ENCODE results near the gene LRRN3. TPM values are rescaled to one million over a fixed set of nuclear protein-coding genes. Genes with fewer than 3 reads are reported as not detected.

LRRN3 gene
- total RNA-seq, 1 experiment from 2014 or later, result not detected

DNA sequence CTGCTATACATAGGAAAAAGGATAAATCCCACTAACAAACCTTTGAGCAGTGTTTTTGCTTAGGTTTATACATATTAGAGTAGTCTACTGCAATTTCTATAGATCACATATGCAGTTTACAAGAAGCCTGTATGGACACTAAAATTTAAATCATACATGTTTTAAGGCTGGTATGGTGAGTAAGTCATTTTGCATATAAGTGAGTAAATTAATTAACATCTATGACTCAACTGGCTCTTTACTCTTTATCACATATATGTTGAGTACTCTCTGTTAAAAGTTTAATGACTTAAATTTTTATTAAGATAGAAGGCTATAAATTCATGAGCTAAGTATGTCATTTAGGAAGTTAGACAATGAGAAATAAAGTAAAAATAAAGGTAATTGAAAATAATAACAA lies 69.4 kb downstream of the LRRN3 start:
- Histone ChIP-seq H2AFZ (no peak overlapping the region), H4K20me1 (ENCODE audit: insufficient read depth) (no peaks in the 10 kb centered on the region), H3K9me3 (ENCODE audit: insufficient read depth, low read depth) (no peaks in the 10 kb centered on the region), H3K36me3 (ENCODE audit: low read depth) (no peaks in the 10 kb centered on the region), H3K79me2 (ENCODE audit: low read depth) (no peaks in the 10 kb centered on the region), H3K4me2 (no peak overlapping the region), H3K27ac (no peak overlapping the region), H3F3A (ENCODE audit: insufficient read depth, low read depth) (no peaks in the 10 kb centered on the region), H3K9me2 (ENCODE audit: insufficient read depth) (no peaks in the 10 kb centered on the region; the same call in 1 of the 2 replicates), H3K4me3 (no peak overlapping the region), H3K4me1 (replicated peaks; ENCODE audit: insufficient read depth) (no peaks in the 10 kb centered on the region), H3K27me3 (ENCODE audit: insufficient read depth, low read depth) (no peaks in the 10 kb centered on the region)
- no peak for TF ChIP-seq EZH2 (IDR thresholded peaks at IDR 0.05; ENCODE audit: low read depth)
- TF ChIP-seq, protein P1, sequence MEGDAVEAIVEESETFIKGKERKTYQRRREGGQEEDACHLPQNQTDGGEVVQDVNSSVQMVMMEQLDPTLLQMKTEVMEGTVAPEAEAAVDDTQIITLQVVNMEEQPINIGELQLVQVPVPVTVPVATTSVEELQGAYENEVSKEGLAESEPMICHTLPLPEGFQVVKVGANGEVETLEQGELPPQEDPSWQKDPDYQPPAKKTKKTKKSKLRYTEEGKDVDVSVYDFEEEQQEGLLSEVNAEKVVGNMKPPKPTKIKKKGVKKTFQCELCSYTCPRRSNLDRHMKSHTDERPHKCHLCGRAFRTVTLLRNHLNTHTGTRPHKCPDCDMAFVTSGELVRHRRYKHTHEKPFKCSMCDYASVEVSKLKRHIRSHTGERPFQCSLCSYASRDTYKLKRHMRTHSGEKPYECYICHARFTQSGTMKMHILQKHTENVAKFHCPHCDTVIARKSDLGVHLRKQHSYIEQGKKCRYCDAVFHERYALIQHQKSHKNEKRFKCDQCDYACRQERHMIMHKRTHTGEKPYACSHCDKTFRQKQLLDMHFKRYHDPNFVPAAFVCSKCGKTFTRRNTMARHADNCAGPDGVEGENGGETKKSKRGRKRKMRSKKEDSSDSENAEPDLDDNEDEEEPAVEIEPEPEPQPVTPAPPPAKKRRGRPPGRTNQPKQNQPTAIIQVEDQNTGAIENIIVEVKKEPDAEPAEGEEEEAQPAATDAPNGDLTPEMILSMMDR (conservative IDR thresholded peaks at IDR 0.05), result no peak
- DNase-seq, result no peak
- BruUV-seq (replicated peaks), result no TSS peak
- ChIA-PET CTCF (no interaction called here), POLR2A (ENCODE audit: unreplicated experiment) (no interaction called here)
- intact Hi-C loops (cut with micrococcal nuclease; ENCODE audit: unreplicated experiment), result no loop called here

DNA sequence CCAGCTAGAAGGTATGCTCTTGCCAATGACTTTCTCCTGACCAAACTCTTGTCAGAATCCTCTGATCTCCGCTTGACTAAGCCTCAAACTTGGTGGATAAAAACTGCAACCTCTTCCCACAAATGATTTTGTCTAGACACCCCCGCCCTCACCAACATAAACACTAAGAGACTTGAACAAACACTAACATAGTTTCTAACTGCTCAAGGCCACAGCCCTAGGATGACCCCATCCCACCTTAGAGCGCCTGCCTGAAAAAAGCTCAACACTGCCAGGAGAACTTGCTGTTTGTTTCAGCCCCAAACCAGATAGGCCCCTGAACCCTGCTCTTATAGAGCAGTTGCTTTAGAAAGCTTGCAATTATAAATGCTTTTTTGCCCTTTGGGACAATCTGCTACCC lies 71.8 kb downstream of the LRRN3 start:
- Histone ChIP-seq H3K36me3 (ENCODE audit: low read depth) (no peaks in the 10 kb centered on the region), H3K27ac (no peak overlapping the region), H3K4me3 (no peak overlapping the region), H3K9me2 (ENCODE audit: insufficient read depth) (no peaks in the 10 kb centered on the region), H3K4me1 (replicated peaks; ENCODE audit: insufficient read depth) (no peaks in the 10 kb centered on the region), H4K20me1 (ENCODE audit: insufficient read depth) (no peaks in the 10 kb centered on the region), H3K4me2 (no peak overlapping the region), H3K9me3 (ENCODE audit: insufficient read depth, low read depth) (no peaks in the 10 kb centered on the region), H2AFZ (no peak overlapping the region), H3K27me3 (ENCODE audit: insufficient read depth, low read depth) (no peaks in the 10 kb centered on the region), H3F3A (ENCODE audit: insufficient read depth, low read depth) (no peaks in the 10 kb centered on the region), H3K79me2 (ENCODE audit: low read depth) (no peaks in the 10 kb centered on the region)
- DNase-seq, result no peak
- TF ChIP-seq, protein P1 (conservative IDR thresholded peaks at IDR 0.05), result no peak
- TF ChIP-seq EZH2 (IDR thresholded peaks at IDR 0.05; ENCODE audit: low read depth), result no peak
- ChIA-PET POLR2A (ENCODE audit: unreplicated experiment) (no interaction called here), CTCF (no interaction called here)
- no TSS peak for BruUV-seq (replicated peaks)
- intact Hi-C loops (cut with micrococcal nuclease; ENCODE audit: unreplicated experiment), result no loop called here

DNA sequence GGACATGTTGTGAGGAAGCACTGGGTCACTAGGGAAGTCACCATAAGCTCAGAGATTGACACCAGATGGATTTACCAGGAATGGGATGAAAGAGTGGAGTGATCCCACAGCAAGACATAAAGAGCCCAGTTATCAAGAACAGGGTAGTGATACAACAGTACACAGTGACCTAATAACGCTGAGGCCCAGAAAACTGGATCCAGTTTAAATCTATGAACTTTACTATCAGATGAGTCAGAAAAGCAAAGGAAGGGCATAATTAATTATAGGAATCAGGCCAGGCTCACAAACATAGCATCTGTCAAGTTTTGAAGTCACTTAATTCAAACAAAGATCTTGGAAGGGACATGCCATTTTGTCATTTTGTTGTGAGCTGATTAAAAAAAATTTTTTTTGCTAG lies 73.5 kb downstream of the LRRN3 start:
- Histone ChIP-seq H3K4me3 (no peak overlapping the region), H3K79me2 (ENCODE audit: low read depth) (no peaks in the 10 kb centered on the region), H3K36me3 (ENCODE audit: low read depth) (no peaks in the 10 kb centered on the region), H4K20me1 (ENCODE audit: insufficient read depth) (no peaks in the 10 kb centered on the region), H3K27ac (no peak overlapping the region), H3K27me3 (ENCODE audit: insufficient read depth, low read depth) (no peaks in the 10 kb centered on the region), H2AFZ (no peak overlapping the region), H3K4me1 (replicated peaks; ENCODE audit: insufficient read depth) (no peaks in the 10 kb centered on the region), H3K4me2 (no peak overlapping the region), H3F3A (ENCODE audit: insufficient read depth, low read depth) (no peaks in the 10 kb centered on the region), H3K9me3 (ENCODE audit: insufficient read depth, low read depth) (no peaks in the 10 kb centered on the region), H3K9me2 (ENCODE audit: insufficient read depth) (no peaks in the 10 kb centered on the region)
- DNase-seq, result no peak
- TF ChIP-seq, protein P1 (conservative IDR thresholded peaks at IDR 0.05), result no peak
- TF ChIP-seq EZH2 (IDR thresholded peaks at IDR 0.05; ENCODE audit: low read depth), result no peak
- intact Hi-C loops (cut with micrococcal nuclease; ENCODE audit: unreplicated experiment), result no loop called here
- no TSS peak for BruUV-seq (replicated peaks)
- POLR2A ChIA-PET (ENCODE audit: unreplicated experiment), result no interaction called here
- CTCF ChIA-PET, result no interaction called here

Data from PC-9 (cell line).